ENCODE measurements around the gene FBXO28. TPM values are rescaled to one million over a fixed set of nuclear protein-coding genes. Genes with fewer than 3 reads are reported as not detected.

The FBXO28 gene
- total and polyA plus RNA-seq, 8 donors: 4.9 to 14.9 (median 11.0) TPM

GRCh38 chr1:224188286-224188685, 74.4 kb downstream of the FBXO28 start:
- Histone ChIP-seq H3K27me3 (no peaks in the 10 kb centered on the region), H3K4me3 (no peak overlapping the region), H3K36me3 (peaks cover 0 to 7% (median 0%) of the 10 kb centered on the region in 3 donors), H3K9me3 (no peaks in the 10 kb centered on the region), H3K27ac (no peak overlapping the region), H3K4me1 (peaks cover 0 to 6% (median 0%) of the 10 kb centered on the region in 3 donors)
- intact Hi-C loops (cut with DNase I): no loop called here
- 92 to 98% methylated on average over 2 of the region's 2 CpGs for WGBS, 2 donors
- DNase-seq (no peak), FAIRE-seq (no peak), ATAC-seq (no peak)
- TF ChIP-seq, protein P1, sequence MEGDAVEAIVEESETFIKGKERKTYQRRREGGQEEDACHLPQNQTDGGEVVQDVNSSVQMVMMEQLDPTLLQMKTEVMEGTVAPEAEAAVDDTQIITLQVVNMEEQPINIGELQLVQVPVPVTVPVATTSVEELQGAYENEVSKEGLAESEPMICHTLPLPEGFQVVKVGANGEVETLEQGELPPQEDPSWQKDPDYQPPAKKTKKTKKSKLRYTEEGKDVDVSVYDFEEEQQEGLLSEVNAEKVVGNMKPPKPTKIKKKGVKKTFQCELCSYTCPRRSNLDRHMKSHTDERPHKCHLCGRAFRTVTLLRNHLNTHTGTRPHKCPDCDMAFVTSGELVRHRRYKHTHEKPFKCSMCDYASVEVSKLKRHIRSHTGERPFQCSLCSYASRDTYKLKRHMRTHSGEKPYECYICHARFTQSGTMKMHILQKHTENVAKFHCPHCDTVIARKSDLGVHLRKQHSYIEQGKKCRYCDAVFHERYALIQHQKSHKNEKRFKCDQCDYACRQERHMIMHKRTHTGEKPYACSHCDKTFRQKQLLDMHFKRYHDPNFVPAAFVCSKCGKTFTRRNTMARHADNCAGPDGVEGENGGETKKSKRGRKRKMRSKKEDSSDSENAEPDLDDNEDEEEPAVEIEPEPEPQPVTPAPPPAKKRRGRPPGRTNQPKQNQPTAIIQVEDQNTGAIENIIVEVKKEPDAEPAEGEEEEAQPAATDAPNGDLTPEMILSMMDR (IDR thresholded peaks at IDR 0.05): no peak

GRCh38 chr1:224189561-224189960, 75.7 kb downstream of the FBXO28 start:
- TF ChIP-seq, protein P1 (IDR thresholded peaks at IDR 0.05): no peak
- Histone ChIP-seq H3K36me3 (peaks cover 0 to 7% (median 0%) of the 10 kb centered on the region in 3 donors), H3K27ac (no peak overlapping the region), H3K4me3 (no peak overlapping the region), H3K9me3 (no peaks in the 10 kb centered on the region), H3K4me1 (peaks cover 0 to under 1% (median 0%) of the 10 kb centered on the region in 3 donors), H3K27me3 (no peaks in the 10 kb centered on the region)
- WGBS, 2 donors: 94 to 95% methylated on average over 7 of the region's 7 CpGs
- ATAC-seq (no peak), DNase-seq (no peak), FAIRE-seq (no peak)
- intact Hi-C loops (cut with DNase I): no loop called here

DNA sequence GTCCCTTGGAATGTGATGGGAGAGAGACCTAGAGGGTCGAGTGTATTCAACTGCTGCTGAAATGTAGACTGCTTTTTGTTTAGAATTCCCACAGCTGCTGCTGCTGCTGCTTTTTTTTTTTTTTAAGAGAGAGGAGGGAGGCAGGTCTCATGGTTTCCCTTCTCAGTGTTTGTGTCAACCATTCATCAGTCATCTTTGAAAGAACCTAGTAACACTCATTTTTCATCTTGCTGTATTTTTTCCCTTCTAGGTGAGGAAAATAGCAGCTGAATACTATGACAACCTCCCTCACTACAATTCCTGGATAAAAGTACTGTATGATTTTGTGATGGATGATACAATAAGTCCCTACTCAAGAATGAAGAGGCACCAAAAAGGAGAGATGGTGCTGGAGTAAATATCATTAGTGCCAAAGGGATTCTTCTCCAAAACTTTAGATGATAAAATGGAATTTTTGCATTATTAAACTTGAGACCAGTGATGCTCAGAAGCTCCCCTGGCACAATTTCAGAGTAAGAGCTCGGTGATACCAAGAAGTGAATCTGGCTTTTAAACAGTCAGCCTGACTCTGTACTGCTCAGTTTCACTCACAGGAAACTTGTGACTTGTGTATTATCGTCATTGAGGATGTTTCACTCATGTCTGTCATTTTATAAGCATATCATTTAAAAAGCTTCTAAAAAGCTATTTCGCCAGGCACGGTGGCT, 78.3 kb downstream of the FBXO28 start:
- no peaks in the 10 kb centered on the region for H3K4me1 ChIP-seq
- no peaks in the 10 kb centered on the region for H3K9me3 ChIP-seq
- no peak overlapping the region for H3K27ac ChIP-seq
- no peak for ATAC-seq
- no peak for FAIRE-seq
- DNase-seq: no peak
- no peaks in the 10 kb centered on the region for H3K27me3 ChIP-seq
- intact Hi-C loops (cut with DNase I): no loop called here
- TF ChIP-seq, protein P1 (IDR thresholded peaks at IDR 0.05): no peak
- H3K36me3 ChIP-seq: peaks cover 0 to 7% (median 0%) of the 10 kb centered on the region in 3 donors
- H3K4me3 ChIP-seq: no peak overlapping the region
- WGBS, 2 donors: 82 to 84% methylated on average over 5 of the region's 5 CpGs

DNA sequence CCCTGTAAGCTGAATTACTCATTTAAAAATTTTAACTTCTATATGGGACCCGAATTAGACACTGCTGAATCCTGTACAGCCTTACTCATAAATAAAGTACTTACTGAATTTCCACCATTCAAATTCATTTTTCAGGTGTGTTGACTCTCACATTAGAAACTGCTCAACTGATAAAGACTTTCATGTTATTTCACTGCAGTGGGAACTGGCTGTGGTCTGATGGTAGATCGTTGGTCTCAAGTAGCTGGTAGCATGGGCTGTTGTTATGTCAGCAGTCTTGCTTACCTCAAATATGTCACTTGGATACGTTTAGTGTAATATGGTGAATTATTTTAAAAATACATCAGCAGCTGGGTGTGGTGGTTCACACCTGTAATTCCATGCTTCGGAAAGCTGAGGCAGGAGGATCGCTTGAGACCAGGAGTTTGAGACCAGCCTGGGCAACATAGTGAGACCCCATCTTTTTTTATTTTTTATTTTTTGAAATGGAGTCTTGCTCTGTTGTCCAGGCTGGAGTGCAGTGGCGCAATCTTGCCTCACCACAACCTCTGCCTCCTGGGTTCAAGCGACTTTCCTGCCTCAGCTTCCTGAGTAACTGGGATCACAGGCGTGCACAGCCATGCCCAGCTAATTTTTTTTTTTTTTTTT, 79.5 kb downstream of the FBXO28 start:
- WGBS, 2 donors: 92 to 94% methylated on average over 8 of the region's 8 CpGs
- Histone ChIP-seq H3K27me3 (no peaks in the 10 kb centered on the region), H3K9me3 (no peaks in the 10 kb centered on the region), H3K4me1 (no peaks in the 10 kb centered on the region), H3K4me3 (no peak overlapping the region), H3K36me3 (peaks cover 0 to 7% (median 0%) of the 10 kb centered on the region in 3 donors), H3K27ac (no peak overlapping the region)
- no peak for DNase-seq
- intact Hi-C loops (cut with DNase I): no loop called here
- ATAC-seq: no peak
- TF ChIP-seq, protein P1 (IDR thresholded peaks at IDR 0.05): no peak
- FAIRE-seq: no peak
